H1 (cell line): ENCODE results near the gene LZTFL1. TPM values are rescaled to one million over a fixed set of nuclear protein-coding genes. Genes with fewer than 3 reads are reported as not detected.

Experiments
- ASH2L ChIP-seq: fragments of 200-600, 300-600 bp; sonication (generic); IDR thresholded peaks from one replicate; pipeline ENCODE4 v1.7.1; 2017; ENCODE audit warnings: low read length
- CTBP2 ChIP-seq: IDR thresholded peaks from 2 replicates; pipeline ENCODE4 v1.7.0; 2011; ENCODE audit warnings: borderline replicate concordance, mild to moderate bottlenecking, moderate library complexity, mixed read lengths, low read length; ENCODE audit not compliant: insufficient read depth, insufficient read length
- CTCF ChIP-seq, 3 experiments: IDR thresholded peaks; 1 replicate in 2 of 3; 2 replicates in 1 of 3; pipeline versions ENCODE4 v1.5.1 to v1.6.1; 2011; ENCODE audit warnings: low read length in 3 of 3, mild to moderate bottlenecking in 3 of 3, inconsistent platforms in 2 of 3, low read depth in 1 of 3, moderate library complexity in 1 of 3; ENCODE audit not compliant: insufficient read depth in 1 of 3; ENCODE audit errors: control extremely low read depth in 1 of 3
- E2F6 ChIP-seq: IDR thresholded peaks from 2 replicates; pipeline ENCODE4 v1.6.1; 2012; ENCODE audit warnings: inconsistent platforms
- JUN ChIP-seq: IDR thresholded peaks from 2 replicates; pipeline ENCODE4 v1.6.1; 2011; ENCODE audit warnings: low read depth, mild to moderate bottlenecking, improper control_type of control experiment, low read length
- KDM1A ChIP-seq: fragments of 200-600, 300-600 bp; sonication (generic); IDR thresholded peaks from 2 replicates; pipeline ENCODE4 v1.7.1; 2016; ENCODE audit warnings: mild to moderate bottlenecking, low read length, borderline replicate concordance
- polyA plus RNA-seq, 7 experiments: library from polyadenylated mRNA; depleted of rRNA in 3 of 7; stranded (reverse) in 5 of 7; unstranded in 2 of 7; fragments of >200 nt in 5 of 7; fragments of 200-250 nt in 2 of 7; gene quantifications; 1 replicate in 5 of 7; 2 replicates in 1 of 7; 4 replicates in 1 of 7; pipeline versions ENCODE4 v1.2.1 to v1.2.3, GENCODE V29; 2011 to 2013; ENCODE audit warnings: missing spikeins in 2 of 7, mixed read lengths in 2 of 7
- total RNA-seq: library from RNA; stranded (reverse); fragmentation: NEBNext Ultra II Directional; extraction: Animal tissue kit (Norgen Biotek cat#: 25700); gene quantifications from 2 replicates; pipeline ENCODE4 v1.2.1, GENCODE V29; 2021

Gene LZTFL1
- total and polyA plus RNA-seq, 2 of the 8 experiments (the other 6 are each of a cell fraction or from before 2014, with no cell fraction given): 8.7 to 11.5 TPM

- TF ChIP-seq CTBP2: no peak
- TF ChIP-seq JUN: no peak
- TF ChIP-seq KDM1A: no peak
- TF ChIP-seq E2F6: no peak
- no peak for TF ChIP-seq CTCF (IDR thresholded peaks at IDR 0.05; ENCODE audit: control extremely low read depth in 1 of 3, insufficient read depth in 1 of 3, low read depth in 1 of 3, low read length in 3 of 3)
- TF ChIP-seq ASH2L: no peak
Measured at GRCh38 chr3:45787551-45787950, 54.4 kb downstream of the LZTFL1 start (continued).
